Activated CD8-positive, alpha-beta memory T cell treated with anti-CD3 and anti-CD28 coated beads, Interleukin-2, amount 50 U/mL, for 4 hours (primary cell): Measurements from ENCODE around the gene EID2B.

Experiments used
- DNase-seq: peaks from one replicate; pipeline ENCODE4 v3.0.0-alpha.2; 2020

EID2B gene

DNA sequence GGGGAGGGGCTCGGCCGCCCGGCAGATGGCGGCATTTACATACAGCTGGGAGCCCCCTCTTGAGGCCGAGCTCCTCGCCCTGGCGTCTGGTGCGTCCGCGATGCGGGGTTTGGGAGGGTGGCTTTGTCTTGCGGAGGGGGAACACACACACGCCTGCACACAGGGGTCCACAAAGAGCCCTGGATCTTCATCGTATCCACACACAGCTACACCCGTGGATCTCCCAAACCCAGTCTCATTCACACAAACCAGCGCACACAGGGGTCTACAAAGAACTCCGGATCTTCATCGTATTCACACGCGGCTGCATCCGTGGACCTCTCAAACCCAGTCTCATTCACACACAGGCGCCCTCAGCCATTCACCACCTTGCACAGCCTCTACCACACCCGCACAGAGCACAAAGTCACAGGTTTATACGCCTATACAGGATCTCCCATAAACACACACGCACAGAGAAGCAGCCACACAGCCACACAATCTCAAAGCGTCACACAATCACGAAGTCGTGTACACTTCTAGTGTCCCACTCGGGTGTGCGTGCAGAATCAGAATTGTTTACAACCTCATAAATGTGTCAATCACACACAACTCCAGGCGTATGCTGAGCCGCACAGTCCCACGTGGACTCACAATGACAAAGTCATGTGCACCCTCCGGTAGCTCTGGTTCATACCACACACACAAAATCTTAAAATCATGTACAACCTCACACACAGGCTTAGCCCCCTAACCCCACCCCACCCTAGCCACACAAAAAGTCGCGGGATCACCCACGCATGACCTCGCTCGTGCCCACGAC lies 34.5 kb downstream of the EID2B start:
- DNase-seq, result no peak

DNA sequence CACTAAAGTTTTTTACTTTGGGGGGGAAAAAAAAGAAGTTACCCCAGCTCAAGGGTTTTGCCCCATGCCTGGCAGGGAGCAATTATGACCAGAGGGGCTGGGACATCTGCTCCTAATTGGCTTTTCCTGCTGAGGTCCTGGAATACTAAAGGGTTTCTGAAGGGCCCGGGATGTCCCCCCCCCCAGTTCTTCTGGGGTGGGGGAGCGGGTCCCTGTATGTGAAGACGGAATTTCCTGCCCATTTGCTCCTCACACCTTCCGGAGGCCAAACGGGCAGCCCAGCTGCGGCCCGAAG lies 35.0 kb downstream of the EID2B start:
- DNase-seq, result no peak

GRCh38 chr19:39496063-39496462 lies 36.6 kb downstream of the EID2B start:
- no peak for DNase-seq

DNA sequence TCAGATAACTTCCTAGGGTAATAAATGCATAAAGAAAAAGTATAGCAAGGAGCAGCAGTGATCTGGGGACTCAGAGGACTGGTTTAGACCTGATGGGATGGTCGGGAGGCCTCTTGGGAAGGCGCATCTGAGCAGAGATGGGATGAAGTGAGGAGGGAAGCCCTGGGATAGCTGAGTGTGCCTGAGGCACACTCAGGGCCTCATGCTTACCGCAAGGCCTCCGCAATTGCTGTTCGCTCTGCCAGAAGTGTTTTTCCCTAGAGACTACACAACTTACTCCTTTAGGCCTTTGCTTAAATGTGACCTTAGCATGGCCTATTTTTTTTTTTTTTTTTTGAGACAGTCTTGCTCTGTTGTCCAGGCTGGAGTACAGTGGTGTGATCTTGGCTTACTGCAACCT lies 38.0 kb downstream of the EID2B start:
- DNase-seq, result no peak

DNA sequence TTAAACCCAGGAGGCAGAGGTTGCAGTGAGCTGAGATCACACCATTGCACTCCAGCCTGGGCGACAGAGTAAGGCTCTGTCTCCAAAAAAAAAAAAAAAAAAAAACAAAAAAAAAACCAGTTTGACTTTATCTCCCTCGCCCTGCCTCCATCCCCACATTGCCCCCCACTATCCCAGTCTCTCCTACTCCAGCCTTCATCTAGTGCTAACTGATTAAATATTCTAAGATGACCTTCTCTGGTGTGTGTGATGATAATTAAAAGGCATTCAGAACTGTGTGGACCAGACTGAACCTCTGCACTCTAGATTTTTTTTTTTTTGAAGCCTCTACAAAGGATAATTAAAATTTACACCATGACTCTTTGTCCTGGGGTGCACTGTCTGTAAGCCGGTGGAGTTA lies 39.9 kb downstream of the EID2B start:
- DNase-seq, result no peak

DNA sequence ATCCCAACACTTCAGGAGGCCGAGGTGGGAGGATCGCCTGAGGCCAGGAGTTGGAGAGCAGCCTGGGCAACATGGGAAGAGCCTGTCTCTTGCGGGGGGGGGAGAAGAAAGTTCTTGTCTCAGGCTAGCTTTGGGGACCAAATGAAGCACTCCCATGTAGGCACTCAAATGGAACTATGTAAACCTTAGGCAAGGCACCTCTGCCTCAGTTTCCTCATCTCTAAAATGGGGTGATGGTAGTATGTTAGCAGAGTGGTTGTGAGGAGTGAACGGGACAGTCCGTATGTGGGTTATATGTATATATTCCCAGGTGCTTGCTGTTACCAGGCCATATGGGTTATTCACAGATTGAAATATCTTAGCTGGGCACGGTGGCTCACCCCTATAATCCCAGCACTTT lies 40.4 kb downstream of the EID2B start:
- no peak for DNase-seq

GRCh38 chr19:39489756-39490155 lies 42.9 kb downstream of the EID2B start:
- no peak for DNase-seq

- DNase-seq, result no peak
Measured at GRCh38 chr19:39483141-39483540, 49.5 kb downstream of the EID2B start.

DNA sequence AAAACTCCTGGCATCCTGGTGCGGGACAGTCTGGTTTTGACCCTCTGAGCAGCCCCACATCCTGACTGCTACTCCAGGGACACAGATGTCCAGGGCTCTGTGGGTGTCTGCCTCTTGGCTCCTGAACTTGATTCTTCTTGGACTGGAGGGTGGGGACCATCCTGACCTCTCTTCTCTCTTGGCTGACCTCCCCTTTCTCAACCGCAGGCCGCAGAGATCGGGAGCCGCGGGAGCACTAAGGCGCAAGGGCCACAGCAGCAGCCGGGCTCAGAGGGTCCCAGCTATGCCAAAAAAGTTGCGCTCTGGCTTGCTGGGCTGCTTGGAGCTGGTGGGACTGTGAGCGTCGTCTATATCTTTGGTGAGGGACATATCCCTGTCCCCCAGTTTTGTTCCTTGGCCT lies 51.0 kb downstream of the EID2B start:
- DNase-seq, result no peak

DNA sequence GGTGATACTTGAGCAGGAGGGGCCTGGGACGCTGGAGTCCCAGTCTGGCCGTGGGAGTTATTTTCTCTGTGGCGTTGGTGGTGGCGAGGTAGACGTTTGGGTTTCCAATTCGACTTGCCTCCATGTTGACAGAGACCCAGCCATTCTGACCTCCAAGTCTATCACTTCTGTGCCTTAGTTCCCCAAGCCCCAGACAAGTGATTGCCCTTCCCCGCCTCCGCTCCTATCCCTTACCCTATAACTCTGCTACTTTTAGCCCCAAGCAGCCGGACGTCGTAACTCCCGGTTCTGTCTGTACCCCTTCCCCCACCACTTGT lies 51.5 kb downstream of the EID2B start:
- no peak for DNase-seq
